HG03469 (cell line): Measurements from ENCODE around the gene KLHL11.

ENCODE experiments used
- ATAC-seq: cut with Tn5 transposase; IDR thresholded peaks from one replicate; pipeline ENCODE4 v1.9.1; 2021; ENCODE audit warnings: mild to moderate bottlenecking, moderate library complexity, moderate number of reproducible peaks; ENCODE audit not compliant: unreplicated experiment

KLHL11 gene

DNA sequence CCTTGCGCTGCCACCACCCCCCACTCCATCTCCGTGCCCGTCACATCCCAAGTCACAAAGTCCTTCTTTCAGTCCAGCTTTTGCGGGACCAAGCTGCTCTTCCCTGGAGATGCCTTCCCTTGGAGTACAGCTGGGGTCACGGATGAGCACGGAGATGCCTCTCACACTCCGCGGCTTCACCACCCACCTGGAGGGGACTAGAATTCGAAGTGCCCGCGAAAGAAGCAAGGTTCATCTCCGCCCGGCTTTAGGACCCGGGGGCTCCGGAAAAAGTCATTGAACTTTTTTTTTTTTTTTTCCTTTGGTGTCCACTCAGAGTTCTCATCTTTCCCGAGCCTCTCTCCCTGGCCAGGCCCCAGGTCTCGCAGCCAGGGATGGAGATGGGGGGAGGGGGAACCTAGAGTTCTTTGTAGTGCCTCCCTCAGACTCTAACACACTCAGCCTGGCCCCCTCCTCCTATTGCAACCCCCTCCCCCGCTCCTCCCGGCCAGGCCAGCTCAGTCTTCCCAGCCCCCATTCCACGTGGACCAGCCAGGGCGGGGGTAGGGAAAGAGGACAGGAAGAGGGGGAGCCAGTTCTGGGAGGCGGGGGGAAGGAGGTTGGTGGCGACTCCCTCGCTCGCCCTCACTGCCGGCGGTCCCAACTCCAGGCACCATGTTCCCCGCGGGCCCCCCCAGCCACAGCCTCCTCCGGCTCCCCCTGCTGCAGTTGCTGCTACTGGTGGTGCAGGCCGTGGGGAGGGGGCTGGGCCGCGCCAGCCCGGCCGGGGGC is 52.7 kb downstream of the KLHL11 start, which contains the start of gene FKBP10:
FKBP10 (plus strand) TSS at position 624 of the 771 bp plus-strand sequence; CDS start at position 655, 31 bp downstream.
- ATAC-seq: no peak

- ATAC-seq: peak; percentile 48
Measured at GRCh38 chr17:41811549-41812380, 53.5 kb downstream of the KLHL11 start, which contains the start of gene P3H4. Gene P3H4, minus strand, starts transcription at chr17:41811949. Its CDS starts 34 bp downstream, at chr17:41811915.

DNA sequence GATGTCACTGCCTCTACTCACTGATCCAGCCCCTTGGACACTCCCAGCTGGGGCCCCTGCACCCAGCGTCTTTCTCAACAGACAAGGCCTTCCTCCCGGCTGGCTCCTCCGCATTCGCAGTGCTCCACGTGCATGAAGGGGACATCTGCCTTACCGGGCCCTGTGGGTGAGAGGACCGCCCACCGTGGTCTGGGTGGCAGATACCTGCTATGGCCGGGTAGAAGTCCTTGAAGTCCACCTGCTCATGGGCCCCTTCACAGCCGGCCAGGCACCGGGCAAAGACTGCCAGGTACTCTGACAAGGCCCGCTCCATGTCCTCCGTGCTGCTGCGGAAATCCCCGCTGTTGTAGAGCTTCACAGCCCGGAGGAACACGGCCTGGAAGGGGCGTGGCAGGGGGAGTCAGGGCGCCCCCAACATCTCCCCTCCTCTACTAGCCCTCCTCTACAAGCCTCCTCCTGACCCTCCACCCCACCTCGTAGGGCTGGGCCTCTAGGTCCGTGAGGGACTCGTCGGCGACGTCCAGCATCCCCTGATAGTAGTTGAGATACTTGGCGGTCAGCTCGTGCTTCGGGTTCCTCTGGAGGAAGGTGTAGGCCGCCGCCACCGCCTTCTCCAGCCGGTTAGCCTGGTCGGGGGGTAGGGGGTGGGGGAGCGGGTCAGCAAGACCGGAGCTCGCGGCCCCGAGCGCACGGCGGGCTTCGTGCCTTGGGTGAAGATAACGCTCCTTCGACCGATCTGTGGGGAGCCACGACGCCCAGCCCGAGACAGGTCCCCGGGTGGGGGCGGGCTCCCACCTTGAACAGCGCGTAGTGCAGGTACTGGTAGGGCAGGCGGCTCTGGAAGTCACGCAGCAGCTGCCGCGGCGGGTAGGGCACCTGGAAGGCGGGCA is 54.3 kb downstream of the KLHL11 start:
- ATAC-seq: no peak

- ATAC-seq: no peak
Measured at GRCh38 chr17:41806685-41807445, 58.4 kb downstream of the KLHL11 start.
